GM19438 (cell line): Measurements from ENCODE around the gene DCTD.

Experiments used
- ATAC-seq: cut with Tn5 transposase; IDR thresholded peaks from one replicate; pipeline ENCODE4 v1.9.1; 2021; ENCODE audit warnings: low read depth; ENCODE audit not compliant: unreplicated experiment

Gene DCTD

GRCh38 chr4:182846036-182846435 is 71.2 kb downstream of the DCTD start:
- ATAC-seq: no peak

GRCh38 chr4:182845618-182846017 is 71.6 kb downstream of the DCTD start:
- no peak for ATAC-seq

- ATAC-seq: no peak
These were observed 73.3 kb downstream of the DCTD start for GRCh38 chr4:182843808-182844325.

- ATAC-seq: no peak
These were observed 74.3 kb downstream of the DCTD start for GRCh38 chr4:182842759-182843390.

GRCh38 chr4:182842104-182842600 is 75.0 kb downstream of the DCTD start:
- ATAC-seq: no peak

GRCh38 chr4:182840108-182840507 is 77.1 kb downstream of the DCTD start:
- no peak for ATAC-seq
